ENCODE data around the gene DPPA2.

DPPA2 gene, protein sequence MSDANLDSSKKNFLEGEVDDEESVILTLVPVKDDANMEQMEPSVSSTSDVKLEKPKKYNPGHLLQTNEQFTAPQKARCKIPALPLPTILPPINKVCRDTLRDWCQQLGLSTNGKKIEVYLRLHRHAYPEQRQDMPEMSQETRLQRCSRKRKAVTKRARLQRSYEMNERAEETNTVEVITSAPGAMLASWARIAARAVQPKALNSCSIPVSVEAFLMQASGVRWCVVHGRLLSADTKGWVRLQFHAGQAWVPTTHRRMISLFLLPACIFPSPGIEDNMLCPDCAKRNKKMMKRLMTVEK

DNA sequence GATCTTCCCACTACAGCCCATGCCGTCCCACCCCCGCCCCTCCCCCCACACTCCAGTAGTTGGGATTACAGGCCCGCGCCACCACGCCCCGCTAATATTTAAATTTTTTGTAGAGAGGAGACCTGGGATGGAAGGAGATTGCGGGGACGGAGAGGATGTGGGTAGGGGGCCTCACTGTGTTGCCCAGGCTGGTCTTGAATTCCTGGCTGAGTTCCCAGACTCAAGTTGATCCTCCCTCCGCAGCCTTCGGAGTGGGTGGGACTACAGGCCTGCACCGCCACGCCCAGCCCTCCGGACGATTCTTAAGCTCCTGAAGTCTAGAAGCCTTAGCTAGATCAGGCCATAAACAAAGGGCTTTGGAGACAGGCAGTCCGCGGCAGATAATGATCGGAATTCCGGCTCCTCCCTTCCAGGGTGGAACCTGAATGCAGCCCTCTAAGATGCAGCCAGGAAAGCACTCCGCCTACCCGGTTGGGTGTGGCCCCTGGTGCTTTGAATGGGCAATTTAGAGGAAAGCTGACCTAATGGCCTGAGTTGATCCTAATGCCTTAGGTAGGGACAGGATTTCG lies at the start of gene DPPA2:
Gene DPPA2, minus strand, starts transcription at position 356 of the 569 bp plus-strand sequence. CDS start 1,975 bp downstream, outside the sequence.
- TF ChIP-seq NFIC (IDR thresholded peaks at IDR 0.05) (no peak), EP300 (IDR thresholded peaks at IDR 0.05; ENCODE audit: borderline replicate concordance) (no peak), ZBTB7A (IDR thresholded peaks at IDR 0.05; ENCODE audit: low read depth) (no peak), RAD21 (IDR thresholded peaks at IDR 0.05; ENCODE audit: low read depth) (no peak), CEBPB (IDR thresholded peaks at IDR 0.05) (no peak), EGR1 (IDR thresholded peaks at IDR 0.05) (no peak), FOXM1 (IDR thresholded peaks at IDR 0.05; ENCODE audit: borderline replicate concordance, low read depth) (no peak), TAF1 (IDR thresholded peaks at IDR 0.05; ENCODE audit: low read depth) (no peak), TEAD4 (IDR thresholded peaks at IDR 0.05) (no peak), TCF12 (IDR thresholded peaks at IDR 0.05; ENCODE audit: low read depth) (no peak), YY1 (IDR thresholded peaks at IDR 0.05; ENCODE audit: low read depth) (no peak), CREB1 (IDR thresholded peaks at IDR 0.05; ENCODE audit: low read depth) (no peak)
- TF ChIP-seq, protein P1, sequence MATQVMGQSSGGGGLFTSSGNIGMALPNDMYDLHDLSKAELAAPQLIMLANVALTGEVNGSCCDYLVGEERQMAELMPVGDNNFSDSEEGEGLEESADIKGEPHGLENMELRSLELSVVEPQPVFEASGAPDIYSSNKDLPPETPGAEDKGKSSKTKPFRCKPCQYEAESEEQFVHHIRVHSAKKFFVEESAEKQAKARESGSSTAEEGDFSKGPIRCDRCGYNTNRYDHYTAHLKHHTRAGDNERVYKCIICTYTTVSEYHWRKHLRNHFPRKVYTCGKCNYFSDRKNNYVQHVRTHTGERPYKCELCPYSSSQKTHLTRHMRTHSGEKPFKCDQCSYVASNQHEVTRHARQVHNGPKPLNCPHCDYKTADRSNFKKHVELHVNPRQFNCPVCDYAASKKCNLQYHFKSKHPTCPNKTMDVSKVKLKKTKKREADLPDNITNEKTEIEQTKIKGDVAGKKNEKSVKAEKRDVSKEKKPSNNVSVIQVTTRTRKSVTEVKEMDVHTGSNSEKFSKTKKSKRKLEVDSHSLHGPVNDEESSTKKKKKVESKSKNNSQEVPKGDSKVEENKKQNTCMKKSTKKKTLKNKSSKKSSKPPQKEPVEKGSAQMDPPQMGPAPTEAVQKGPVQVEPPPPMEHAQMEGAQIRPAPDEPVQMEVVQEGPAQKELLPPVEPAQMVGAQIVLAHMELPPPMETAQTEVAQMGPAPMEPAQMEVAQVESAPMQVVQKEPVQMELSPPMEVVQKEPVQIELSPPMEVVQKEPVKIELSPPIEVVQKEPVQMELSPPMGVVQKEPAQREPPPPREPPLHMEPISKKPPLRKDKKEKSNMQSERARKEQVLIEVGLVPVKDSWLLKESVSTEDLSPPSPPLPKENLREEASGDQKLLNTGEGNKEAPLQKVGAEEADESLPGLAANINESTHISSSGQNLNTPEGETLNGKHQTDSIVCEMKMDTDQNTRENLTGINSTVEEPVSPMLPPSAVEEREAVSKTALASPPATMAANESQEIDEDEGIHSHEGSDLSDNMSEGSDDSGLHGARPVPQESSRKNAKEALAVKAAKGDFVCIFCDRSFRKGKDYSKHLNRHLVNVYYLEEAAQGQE (IDR thresholded peaks at IDR 0.05; ENCODE audit: low read depth) = no peak
- TF ChIP-seq, protein P2, sequence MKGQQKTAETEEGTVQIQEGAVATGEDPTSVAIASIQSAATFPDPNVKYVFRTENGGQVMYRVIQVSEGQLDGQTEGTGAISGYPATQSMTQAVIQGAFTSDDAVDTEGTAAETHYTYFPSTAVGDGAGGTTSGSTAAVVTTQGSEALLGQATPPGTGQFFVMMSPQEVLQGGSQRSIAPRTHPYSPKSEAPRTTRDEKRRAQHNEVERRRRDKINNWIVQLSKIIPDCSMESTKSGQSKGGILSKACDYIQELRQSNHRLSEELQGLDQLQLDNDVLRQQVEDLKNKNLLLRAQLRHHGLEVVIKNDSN (IDR thresholded peaks at IDR 0.05) = no peak
- TF ChIP-seq, protein P3, sequence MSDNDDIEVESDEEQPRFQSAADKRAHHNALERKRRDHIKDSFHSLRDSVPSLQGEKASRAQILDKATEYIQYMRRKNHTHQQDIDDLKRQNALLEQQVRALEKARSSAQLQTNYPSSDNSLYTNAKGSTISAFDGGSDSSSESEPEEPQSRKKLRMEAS (IDR thresholded peaks at IDR 0.05) = no peak

DNA sequence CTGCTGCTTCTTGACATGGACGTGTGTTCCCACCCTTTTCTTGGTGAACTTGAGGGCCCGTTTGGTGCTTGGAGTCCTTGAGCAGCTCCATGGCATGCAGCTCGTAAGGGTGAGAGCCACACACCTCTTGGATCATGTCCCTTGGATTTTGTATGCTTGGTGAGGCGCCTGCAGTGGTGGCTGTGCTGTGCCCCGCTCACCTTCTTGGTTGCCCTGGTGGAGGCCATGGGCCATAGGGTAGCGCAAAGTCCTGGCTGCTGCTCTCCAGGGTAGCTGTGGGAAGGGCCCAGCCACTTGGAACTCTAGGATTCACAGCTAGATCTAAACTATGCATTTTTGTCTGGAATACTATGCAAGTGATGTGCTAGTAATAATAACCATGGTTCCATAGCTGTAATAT lies 47.8 kb upstream of the DPPA2 start:
- TF ChIP-seq, protein P1 (IDR thresholded peaks at IDR 0.05; ENCODE audit: low read depth) = no peak
- TF ChIP-seq RAD21 (IDR thresholded peaks at IDR 0.05; ENCODE audit: low read depth) = no peak
- no peak for TF ChIP-seq CEBPB (IDR thresholded peaks at IDR 0.05)
- no peak for TF ChIP-seq EGR1 (IDR thresholded peaks at IDR 0.05)
- TF ChIP-seq EP300 (IDR thresholded peaks at IDR 0.05; ENCODE audit: borderline replicate concordance) = no peak
- TF ChIP-seq, protein P2 (IDR thresholded peaks at IDR 0.05) = no peak
- TF ChIP-seq TEAD4 (IDR thresholded peaks at IDR 0.05) = no peak
- TF ChIP-seq YY1 (IDR thresholded peaks at IDR 0.05; ENCODE audit: low read depth) = no peak
- no peak for TF ChIP-seq FOXM1 (IDR thresholded peaks at IDR 0.05; ENCODE audit: borderline replicate concordance, low read depth)
- TF ChIP-seq CREB1 (IDR thresholded peaks at IDR 0.05; ENCODE audit: low read depth) = no peak
- no peak for TF ChIP-seq NFIC (IDR thresholded peaks at IDR 0.05)
- TF ChIP-seq, protein P3 (IDR thresholded peaks at IDR 0.05) = no peak
- no peak for TF ChIP-seq ZBTB7A (IDR thresholded peaks at IDR 0.05; ENCODE audit: low read depth)
- TF ChIP-seq TCF12 (IDR thresholded peaks at IDR 0.05; ENCODE audit: low read depth) = no peak

DNA sequence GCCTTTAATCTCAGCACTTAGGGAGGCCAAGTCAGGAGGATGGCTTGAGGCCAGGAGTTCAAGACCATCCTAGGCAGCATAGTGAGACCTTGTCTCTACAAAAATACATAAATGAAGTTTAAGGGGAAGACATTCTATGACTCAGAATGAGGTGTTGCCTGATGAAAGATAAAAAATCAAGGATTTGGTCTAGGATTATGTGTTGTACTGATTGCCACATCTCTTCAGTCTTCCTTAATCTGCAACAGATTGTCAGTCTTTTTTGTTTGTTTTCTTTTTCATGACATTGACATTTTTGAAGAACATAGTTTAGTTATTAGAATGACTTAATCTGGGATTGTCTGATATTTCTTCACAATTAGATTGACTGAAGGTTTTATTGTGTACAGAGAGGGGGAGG lies 47.3 kb upstream of the DPPA2 start:
- TF ChIP-seq YY1 (IDR thresholded peaks at IDR 0.05; ENCODE audit: low read depth) = no peak
- TF ChIP-seq TCF12 (IDR thresholded peaks at IDR 0.05; ENCODE audit: low read depth) = no peak
- no peak for TF ChIP-seq EP300 (IDR thresholded peaks at IDR 0.05; ENCODE audit: borderline replicate concordance)

DNA sequence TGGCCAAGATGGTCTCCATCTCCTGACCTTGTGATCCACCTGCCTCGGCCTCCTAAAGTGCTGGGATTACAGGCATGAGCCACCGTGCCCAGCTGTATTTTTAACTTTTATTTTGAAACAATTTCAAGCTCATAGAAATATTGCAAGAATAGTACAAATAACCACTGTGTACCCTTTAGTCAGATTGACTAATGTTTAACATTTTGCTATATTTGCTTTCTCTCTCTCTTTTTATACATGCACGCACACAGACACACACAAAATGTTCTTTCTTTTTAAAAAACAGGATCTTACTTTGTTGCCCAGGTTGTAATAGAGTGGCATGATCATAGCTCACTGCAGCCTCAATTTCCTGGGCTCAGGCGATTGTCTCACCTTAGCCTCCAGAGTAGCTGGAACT lies 46.5 kb upstream of the DPPA2 start:
- TF ChIP-seq, protein P2 (IDR thresholded peaks at IDR 0.05) = no peak
- TF ChIP-seq RAD21 (IDR thresholded peaks at IDR 0.05; ENCODE audit: low read depth) = no peak
- TF ChIP-seq, protein P3 (IDR thresholded peaks at IDR 0.05) = no peak
- no peak for TF ChIP-seq CEBPB (IDR thresholded peaks at IDR 0.05)
- TF ChIP-seq NFIC (IDR thresholded peaks at IDR 0.05) = no peak
- no peak for TF ChIP-seq ZBTB7A (IDR thresholded peaks at IDR 0.05; ENCODE audit: low read depth)
- no peak for TF ChIP-seq FOXM1 (IDR thresholded peaks at IDR 0.05; ENCODE audit: borderline replicate concordance, low read depth)
- TF ChIP-seq YY1 (IDR thresholded peaks at IDR 0.05; ENCODE audit: low read depth) = no peak
- TF ChIP-seq EP300 (IDR thresholded peaks at IDR 0.05; ENCODE audit: borderline replicate concordance) = no peak
- no peak for TF ChIP-seq TEAD4 (IDR thresholded peaks at IDR 0.05)
- TF ChIP-seq TCF12 (IDR thresholded peaks at IDR 0.05; ENCODE audit: low read depth) = no peak
- TF ChIP-seq TAF1 (IDR thresholded peaks at IDR 0.05; ENCODE audit: low read depth) = no peak
- TF ChIP-seq CREB1 (IDR thresholded peaks at IDR 0.05; ENCODE audit: low read depth) = no peak
- TF ChIP-seq EGR1 (IDR thresholded peaks at IDR 0.05) = no peak
- TF ChIP-seq, protein P1 (IDR thresholded peaks at IDR 0.05; ENCODE audit: low read depth) = no peak
